GM12878 (cell line): Measurements from ENCODE around the gene LTB4R.

Experiments
- BCLAF1 ChIP-seq: fragments of 450-650 bp; IDR thresholded peaks from 2 replicates; pipeline ENCODE4 v1.6.1; 2017; ENCODE audit warnings: antibody characterized with exemption, mild to moderate bottlenecking, moderate library complexity
- FOS ChIP-seq: IDR thresholded peaks from 3 replicates; pipeline ENCODE4 v1.6.1; 2011; ENCODE audit warnings: borderline replicate concordance; ENCODE audit not compliant: insufficient read length; ENCODE audit errors: extremely low read depth
- NRF1 ChIP-seq: conservative IDR thresholded peaks from 2 replicates; pipeline ENCODE4 v1.6.1; 2011; ENCODE audit warnings: mild to moderate bottlenecking, low read depth, low read length, improper control_type of control experiment
- POLR2A ChIP-seq: IDR thresholded peaks from 2 replicates; pipeline ENCODE4 v1.6.1; 2011; ENCODE audit warnings: low read depth, mild to moderate bottlenecking, low read length
- TAF1 ChIP-seq: IDR thresholded peaks from 2 replicates; pipeline ENCODE4 v1.6.1; 2011; ENCODE audit warnings: mild to moderate bottlenecking, low read depth, low read length, borderline replicate concordance
- ZNF217 ChIP-seq: fragments of 450-650 bp; IDR thresholded peaks from 2 replicates; pipeline ENCODE4 v1.6.1; 2017; ENCODE audit warnings: antibody characterized with exemption, mild to moderate bottlenecking
- TF ChIP-seq, protein P1 (sequence below), 3 experiments: IDR thresholded peaks in 2 of 3; conservative IDR thresholded peaks in 1 of 3; 2 replicates each; pipeline ENCODE4 v1.5.1; 2011; ENCODE audit warnings: low read depth in 3 of 3, low read length in 3 of 3, mild to moderate bottlenecking in 3 of 3, control low read depth in 2 of 3, moderate library complexity in 2 of 3, inconsistent platforms in 1 of 3, mixed read lengths in 1 of 3; ENCODE audit not compliant: control insufficient read depth in 2 of 3, insufficient read depth in 1 of 3; ENCODE audit errors: extremely low read depth in 1 of 3

GRCh38 chr14:24334431-24335291 lies 23.4 kb downstream of the LTB4R start, which contains the start of gene ADCY4:
- TF ChIP-seq BCLAF1 (no peak), FOS (no peak), TAF1 (no peak), NRF1 (no peak), POLR2A (no peak), ZNF217 (no peak)
- TF ChIP-seq, protein P1, sequence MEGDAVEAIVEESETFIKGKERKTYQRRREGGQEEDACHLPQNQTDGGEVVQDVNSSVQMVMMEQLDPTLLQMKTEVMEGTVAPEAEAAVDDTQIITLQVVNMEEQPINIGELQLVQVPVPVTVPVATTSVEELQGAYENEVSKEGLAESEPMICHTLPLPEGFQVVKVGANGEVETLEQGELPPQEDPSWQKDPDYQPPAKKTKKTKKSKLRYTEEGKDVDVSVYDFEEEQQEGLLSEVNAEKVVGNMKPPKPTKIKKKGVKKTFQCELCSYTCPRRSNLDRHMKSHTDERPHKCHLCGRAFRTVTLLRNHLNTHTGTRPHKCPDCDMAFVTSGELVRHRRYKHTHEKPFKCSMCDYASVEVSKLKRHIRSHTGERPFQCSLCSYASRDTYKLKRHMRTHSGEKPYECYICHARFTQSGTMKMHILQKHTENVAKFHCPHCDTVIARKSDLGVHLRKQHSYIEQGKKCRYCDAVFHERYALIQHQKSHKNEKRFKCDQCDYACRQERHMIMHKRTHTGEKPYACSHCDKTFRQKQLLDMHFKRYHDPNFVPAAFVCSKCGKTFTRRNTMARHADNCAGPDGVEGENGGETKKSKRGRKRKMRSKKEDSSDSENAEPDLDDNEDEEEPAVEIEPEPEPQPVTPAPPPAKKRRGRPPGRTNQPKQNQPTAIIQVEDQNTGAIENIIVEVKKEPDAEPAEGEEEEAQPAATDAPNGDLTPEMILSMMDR (IDR thresholded peaks at IDR 0.05 in 2 of 3, conservative IDR thresholded peaks at IDR 0.05 in 1 of 3; ENCODE audit: control insufficient read depth in 2 of 3, extremely low read depth in 1 of 3, insufficient read depth in 1 of 3, low read depth in 3 of 3, low read length in 3 of 3): no peak
